NCI-H226 (cell line): ENCODE data around the gene GABRR3.

Source experiments
- DNase-seq: peaks from one replicate; pipeline ENCODE4 v3.0.0-alpha.2; 2015

Gene GABRR3

DNA sequence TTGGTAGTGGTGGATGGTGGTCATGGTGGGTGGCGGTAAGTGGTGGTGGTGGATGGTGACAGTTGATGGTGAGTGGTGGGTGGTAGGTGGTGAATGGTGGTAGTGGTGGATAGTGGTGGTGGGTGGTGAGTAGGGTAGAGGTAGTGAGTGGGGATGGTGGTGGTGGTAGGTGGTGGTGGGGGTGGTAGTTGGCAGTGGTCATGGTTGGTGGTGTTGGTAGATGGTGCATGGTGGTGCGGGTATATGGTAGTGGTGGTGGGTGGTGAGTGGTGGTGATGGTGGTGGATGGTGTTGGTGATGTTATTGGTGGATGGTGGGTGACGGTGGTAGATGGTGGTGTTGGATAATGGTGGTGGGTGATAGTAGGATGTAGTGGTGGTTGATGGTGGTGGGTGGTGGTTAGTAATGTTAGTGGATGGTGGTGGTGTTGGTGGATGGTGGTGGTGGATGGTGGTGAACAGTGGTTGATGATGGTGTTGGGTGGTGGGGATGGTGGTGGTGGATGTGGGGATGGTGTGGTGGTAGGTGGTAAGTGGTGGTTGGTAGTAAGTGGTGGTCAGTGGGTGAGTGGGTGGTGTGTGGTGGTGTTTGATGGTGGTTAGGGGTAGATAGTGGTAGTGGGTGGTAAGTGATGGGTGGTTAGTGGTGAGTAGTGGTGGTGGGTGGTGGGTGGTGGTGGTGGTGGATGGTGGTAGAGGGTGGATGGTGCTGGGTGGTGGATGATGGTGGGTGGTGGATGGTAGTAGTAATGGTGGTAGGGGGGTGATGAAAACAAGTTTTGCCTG lies 46.1 kb downstream of the GABRR3 start:
- DNase-seq = no peak

GRCh38 chr3:97987306-97987705 lies 47.8 kb downstream of the GABRR3 start:
- DNase-seq = no peak

GRCh38 chr3:97983933-97984491 lies 51.1 kb downstream of the GABRR3 start:
- no peak for DNase-seq

DNA sequence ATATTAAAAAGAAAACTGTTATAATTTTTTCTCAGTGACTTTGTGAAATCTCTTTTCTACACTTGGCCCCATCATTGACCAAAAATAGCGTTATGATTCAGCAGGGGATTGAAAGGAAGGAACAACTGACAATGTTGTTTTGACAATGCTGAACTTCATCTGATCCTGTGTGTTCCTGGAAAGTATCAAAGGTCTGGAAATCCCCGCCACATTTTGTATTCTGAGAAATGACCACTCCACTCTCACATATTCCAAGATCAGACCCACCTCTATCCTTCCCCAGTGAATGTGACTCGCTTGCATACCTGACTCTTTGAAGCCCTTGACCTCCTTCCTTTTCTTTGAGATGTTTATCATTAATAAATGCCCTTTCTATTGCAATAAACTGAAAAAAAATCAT lies 53.2 kb downstream of the GABRR3 start:
- no peak for DNase-seq

GRCh38 chr3:97979610-97980009 lies 55.5 kb downstream of the GABRR3 start:
- DNase-seq = no peak

- DNase-seq = no peak
These were observed 59.6 kb downstream of the GABRR3 start for GRCh38 chr3:97975466-97975865.

DNA sequence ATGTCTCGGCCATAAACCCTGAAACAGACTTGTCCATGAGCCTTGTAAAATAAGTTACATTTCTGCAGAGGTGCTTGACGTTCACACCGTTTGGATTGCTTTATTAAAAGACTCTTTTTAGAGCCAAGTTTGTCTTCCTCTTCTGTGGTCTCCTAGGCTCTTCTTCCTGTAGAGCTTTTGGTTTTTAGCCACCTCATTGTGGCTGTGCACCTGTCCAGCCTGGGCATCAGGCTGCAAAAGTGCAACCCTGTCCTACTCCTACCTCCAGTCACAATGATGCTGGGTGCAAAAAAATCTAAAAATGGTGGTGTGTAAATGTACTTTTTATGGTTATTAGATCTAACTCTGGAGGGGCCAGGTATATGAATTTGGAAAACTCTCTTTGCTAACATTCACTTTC lies 60.1 kb downstream of the GABRR3 start:
- DNase-seq = no peak

- DNase-seq = no peak
These were observed 62.1 kb downstream of the GABRR3 start for GRCh38 chr3:97972976-97973375.

GRCh38 chr3:97971679-97972567 lies 63.2 kb downstream of the GABRR3 start, which contains the start of gene RIOX2:
TSS of gene RIOX2 (minus strand) at chr3:97972431. CDS start at chr3:97967593, 4,838 bp downstream.
- DNase-seq = peak; percentile 65

- no peak for DNase-seq
These were observed 64.0 kb downstream of the GABRR3 start for GRCh38 chr3:97970956-97971620.

DNA sequence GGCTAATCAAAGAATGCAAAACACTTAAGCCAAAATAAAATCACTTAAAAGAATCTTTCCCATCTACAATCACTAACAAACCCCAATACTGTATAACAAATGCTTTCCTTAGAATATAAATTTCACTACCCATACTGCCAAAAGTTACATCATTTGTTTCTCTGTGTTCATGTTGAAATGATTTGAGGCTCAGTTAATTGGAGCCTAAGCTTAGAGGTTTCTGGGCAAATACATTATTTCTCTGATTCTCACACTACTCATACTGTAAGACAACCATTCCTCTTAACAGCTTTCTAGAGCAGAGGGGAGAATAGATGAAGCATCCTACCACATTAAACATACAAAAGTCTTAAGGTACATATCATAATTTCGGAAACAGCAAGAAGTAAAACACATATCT lies 65.0 kb downstream of the GABRR3 start:
- DNase-seq = no peak

GRCh38 chr3:97969541-97969940 lies 65.6 kb downstream of the GABRR3 start:
- DNase-seq = no peak

- no peak for DNase-seq
These were observed 66.7 kb downstream of the GABRR3 start for GRCh38 chr3:97968376-97968775.

- no peak for DNase-seq
These were observed 67.1 kb downstream of the GABRR3 start for GRCh38 chr3:97967966-97968365.

- DNase-seq = no peak
These were observed 73.9 kb downstream of the GABRR3 start for GRCh38 chr3:97960993-97961766.

DNA sequence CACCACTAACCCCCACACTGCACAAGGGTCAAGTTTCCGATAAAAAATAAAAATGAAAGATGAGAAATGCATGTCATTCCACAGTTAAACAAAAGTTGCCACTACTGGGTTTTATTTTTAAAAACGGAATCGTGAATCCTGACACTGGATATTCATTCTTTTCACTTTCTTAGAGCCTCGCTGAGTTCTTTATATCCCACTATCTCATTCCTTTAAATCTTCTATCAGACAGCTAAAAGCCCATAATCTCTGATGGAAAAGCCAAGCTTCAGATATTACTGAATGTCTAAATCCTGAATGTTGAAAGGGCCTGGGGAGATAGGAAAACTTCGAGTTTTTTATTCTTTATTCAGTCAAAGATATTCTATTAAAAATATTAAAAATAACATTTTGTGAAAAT lies 74.6 kb downstream of the GABRR3 start:
- no peak for DNase-seq

GRCh38 chr3:97959872-97960271 lies 75.2 kb downstream of the GABRR3 start:
- DNase-seq = no peak

- DNase-seq = no peak
These were observed 76.3 kb downstream of the GABRR3 start for GRCh38 chr3:97958796-97959195.

DNA sequence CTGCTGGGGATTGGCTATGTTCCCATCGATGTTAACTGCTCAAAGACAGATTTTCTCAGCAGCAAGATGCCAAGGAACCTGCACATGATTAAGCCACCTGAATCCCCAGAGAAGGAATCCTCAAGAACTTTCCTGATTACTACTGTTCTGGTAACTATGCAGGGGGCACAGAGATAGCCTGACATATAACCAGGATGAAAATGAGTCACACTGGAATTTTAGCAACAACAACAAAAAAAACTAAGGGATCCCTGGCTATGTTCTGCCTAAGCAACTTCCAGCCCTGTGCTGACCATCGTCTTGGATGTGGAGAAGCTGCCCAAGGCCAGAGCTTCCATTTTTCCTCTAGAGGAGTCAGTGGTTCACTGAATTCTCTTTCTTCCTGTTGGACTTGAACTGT lies 76.7 kb downstream of the GABRR3 start:
- DNase-seq = no peak

GRCh38 chr3:97957617-97958311 lies 77.4 kb downstream of the GABRR3 start:
- DNase-seq = no peak

- DNase-seq = no peak
These were observed 79.1 kb downstream of the GABRR3 start for GRCh38 chr3:97956051-97956450.
